ENCODE results near the gene C1orf56.

Gene C1orf56

GRCh38 chr1:151047591-151047924 lies at the start of gene C1orf56:
TSS of gene C1orf56 (plus strand) at chr1:151047751. CDS start at chr1:151047848, 97 bp downstream.
- TF ChIP-seq CTCF (IDR thresholded peaks at IDR 0.05; ENCODE audit: unreplicated experiment in 3 of 3): no peak
- H3K27me3 Mint-ChIP-seq (ENCODE audit: low read depth): no peaks in the 10 kb centered on the region
- peak within 1 kb of the TSS; percentile 90 to 99 (median 95) for H3K27ac Mint-ChIP-seq
- H3K4me3 Mint-ChIP-seq: peak within 1 kb of the TSS; percentile 98 to 99 (median 99)
- H3K36me3 Mint-ChIP-seq (ENCODE audit: low read depth): peaks cover 15% of the 10 kb centered on the region
- H3K9me3 Mint-ChIP-seq: no peaks in the 10 kb centered on the region
- H3K4me1 Mint-ChIP-seq: peaks cover 35% of the 10 kb centered on the region

DNA sequence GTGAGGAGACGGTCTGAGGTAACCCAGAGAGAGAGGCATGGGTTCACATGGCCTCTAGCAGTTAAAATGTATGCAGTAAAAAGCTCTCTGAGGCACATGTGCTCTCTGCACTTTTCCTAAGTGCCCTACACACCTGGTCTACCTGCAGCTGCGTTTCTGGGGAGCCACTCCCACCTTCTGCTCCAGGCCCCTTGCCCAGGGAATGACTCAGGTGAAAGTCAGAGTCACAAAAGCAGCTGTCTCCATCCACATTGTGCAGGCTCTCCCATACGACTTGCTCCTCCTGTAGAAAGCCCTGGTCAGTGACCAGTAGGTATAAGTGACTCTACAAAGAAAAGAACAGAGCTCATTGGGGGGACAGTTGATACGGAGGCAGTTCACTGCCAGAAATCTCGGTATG lies 49.6 kb upstream of the C1orf56 start:
- peaks cover 42% of the 10 kb centered on the region for H3K36me3 Mint-ChIP-seq (ENCODE audit: low read depth)

GRCh38 chr1:150999051-150999674 lies 48.4 kb upstream of the C1orf56 start:
- peaks cover 13% of the 10 kb centered on the region for H3K4me1 Mint-ChIP-seq
- TF ChIP-seq CTCF (IDR thresholded peaks at IDR 0.05; ENCODE audit: unreplicated experiment in 3 of 3): no peak
- no peaks in the 10 kb centered on the region for H3K9me3 Mint-ChIP-seq
- no peaks in the 10 kb centered on the region for H3K27me3 Mint-ChIP-seq (ENCODE audit: low read depth)
- no peak overlapping the region for H3K27ac Mint-ChIP-seq
- H3K4me3 Mint-ChIP-seq: no peak overlapping the region
- peaks cover 42% of the 10 kb centered on the region for H3K36me3 Mint-ChIP-seq (ENCODE audit: low read depth)

More for the DNA sequence above, 49.6 kb upstream of the C1orf56 start:
- TF ChIP-seq CTCF (IDR thresholded peaks at IDR 0.05; ENCODE audit: unreplicated experiment in 3 of 3): no peak
- Mint-ChIP-seq H3K27me3 (ENCODE audit: low read depth) (no peaks in the 10 kb centered on the region), H3K4me3 (no peak overlapping the region), H3K4me1 (peaks cover 11% of the 10 kb centered on the region), H3K27ac (no peak overlapping the region), H3K9me3 (no peaks in the 10 kb centered on the region)

- H3K4me1 Mint-ChIP-seq: peaks cover 13% of the 10 kb centered on the region
- no peaks in the 10 kb centered on the region for H3K9me3 Mint-ChIP-seq
- H3K36me3 Mint-ChIP-seq (ENCODE audit: low read depth): peaks cover 42% of the 10 kb centered on the region
- H3K27ac Mint-ChIP-seq: no peak overlapping the region
- H3K4me3 Mint-ChIP-seq: no peak overlapping the region
- H3K27me3 Mint-ChIP-seq (ENCODE audit: low read depth): no peaks in the 10 kb centered on the region
- TF ChIP-seq CTCF (IDR thresholded peaks at IDR 0.05; ENCODE audit: unreplicated experiment in 3 of 3): no peak
Measured at GRCh38 chr1:150999926-151000325, 47.6 kb upstream of the C1orf56 start.

DNA sequence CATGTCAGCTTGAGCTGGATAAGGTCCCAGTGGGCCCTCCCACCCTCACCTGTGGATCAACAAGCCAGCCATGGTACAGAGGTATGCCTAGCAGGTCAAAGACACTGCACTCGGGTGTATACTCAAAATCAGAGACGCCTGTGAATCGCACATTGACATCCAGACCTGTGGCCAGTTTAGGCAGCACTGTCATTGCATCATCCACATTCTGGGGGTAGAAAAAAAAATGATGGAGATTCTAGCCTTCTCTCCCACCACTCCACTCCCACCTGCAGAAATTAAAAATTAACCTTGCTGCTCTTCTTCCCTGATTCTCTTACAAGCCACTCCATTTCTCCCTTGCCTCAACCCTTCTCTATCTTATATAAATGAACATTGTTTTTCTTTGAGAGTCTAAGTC lies 47.1 kb upstream of the C1orf56 start:
- H3K27ac Mint-ChIP-seq: no peak overlapping the region
- no peak for TF ChIP-seq CTCF (IDR thresholded peaks at IDR 0.05; ENCODE audit: unreplicated experiment in 3 of 3)
- H3K36me3 Mint-ChIP-seq (ENCODE audit: low read depth): peaks cover 42% of the 10 kb centered on the region
- no peaks in the 10 kb centered on the region for H3K9me3 Mint-ChIP-seq
- no peak overlapping the region for H3K4me3 Mint-ChIP-seq
- no peaks in the 10 kb centered on the region for H3K27me3 Mint-ChIP-seq (ENCODE audit: low read depth)
- H3K4me1 Mint-ChIP-seq: peaks cover 15% of the 10 kb centered on the region

DNA sequence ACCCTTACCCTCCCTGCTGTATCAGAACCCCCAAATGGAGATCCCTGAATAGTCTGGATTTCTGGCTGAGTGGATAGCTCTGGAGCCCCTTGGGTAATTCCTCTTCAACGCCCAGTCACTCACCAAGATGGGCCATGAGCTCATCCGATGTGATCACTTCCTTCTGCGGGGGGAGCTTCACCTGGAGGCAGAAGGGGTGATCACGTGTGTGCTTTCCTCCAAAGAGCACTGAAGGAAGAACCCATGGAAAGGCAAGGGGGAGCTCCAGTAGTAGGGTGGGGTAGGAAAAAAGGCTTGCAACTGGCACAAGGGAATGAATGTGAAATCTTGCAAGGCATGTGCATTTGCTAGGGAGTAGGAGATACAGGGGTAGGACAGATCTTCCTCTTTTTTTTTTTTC lies 45.9 kb upstream of the C1orf56 start:
- H3K4me3 Mint-ChIP-seq: peak overlapping the region in 1 of 3 experiments; percentile 16
- no peaks in the 10 kb centered on the region for H3K27me3 Mint-ChIP-seq (ENCODE audit: low read depth)
- peaks cover 21% of the 10 kb centered on the region for H3K4me1 Mint-ChIP-seq
- no peak for TF ChIP-seq CTCF (IDR thresholded peaks at IDR 0.05; ENCODE audit: unreplicated experiment in 3 of 3)
- H3K36me3 Mint-ChIP-seq (ENCODE audit: low read depth): peaks cover 37% of the 10 kb centered on the region
- H3K9me3 Mint-ChIP-seq: no peaks in the 10 kb centered on the region
- H3K27ac Mint-ChIP-seq: no peak overlapping the region
